ENCODE data around the gene UGT2B10. TPM values are rescaled to one million over a fixed set of nuclear protein-coding genes. Genes with fewer than 3 reads are reported as not detected.

Gene UGT2B10
- total and polyA plus RNA-seq, 2 of the 13 experiments (the other 11 are each of a cell fraction or from before 2014, with no cell fraction given), result 107 to 148 TPM

DNA sequence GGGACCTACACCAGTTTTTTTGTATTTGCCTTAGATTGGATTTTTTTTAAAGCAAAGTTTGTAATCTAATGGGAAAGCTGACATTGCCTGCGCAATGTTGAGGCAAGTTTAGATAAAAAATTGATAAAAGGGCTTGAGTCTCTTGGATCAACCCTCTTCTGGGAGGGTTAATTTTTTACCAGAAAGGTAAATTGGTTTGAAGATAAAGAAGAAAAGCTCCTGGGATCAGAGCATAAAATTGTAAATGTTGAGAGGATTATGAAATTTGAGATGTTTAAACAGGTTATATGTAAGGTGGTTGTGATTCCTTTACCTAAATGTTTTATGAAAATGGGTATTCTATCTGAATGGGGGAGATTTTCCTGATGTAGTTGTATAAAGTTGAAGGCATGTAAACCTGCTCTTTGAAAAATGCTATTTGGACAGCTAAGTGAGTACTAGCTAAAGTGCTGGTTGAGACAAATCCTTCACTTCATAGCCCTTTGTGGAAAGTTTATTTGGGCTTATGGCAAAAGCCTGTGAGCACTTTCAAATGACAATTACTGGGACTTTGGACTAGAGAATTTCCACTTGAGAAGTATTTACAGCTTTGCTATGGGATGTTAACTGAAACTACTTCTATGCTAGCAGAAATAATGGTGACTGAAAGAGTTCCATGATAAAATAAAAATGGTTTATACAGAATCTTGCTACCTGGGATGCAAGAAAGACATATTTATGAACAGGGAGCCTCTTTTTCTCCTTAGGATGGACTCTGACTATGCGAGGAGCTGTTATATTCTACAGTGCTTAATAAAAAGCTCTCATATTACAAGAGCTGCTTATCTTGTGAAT, 56.2 kb downstream of the UGT2B10 start (continued):
- TF ChIP-seq SOX13 (IDR thresholded peaks at IDR 0.05) (peak; percentile 25; the same call in 1 of the 2 replicates), SOX13 (CRISPR knock-in tag; conservative IDR thresholded peaks at IDR 0.05 in 1 of 2, IDR thresholded peaks at IDR 0.05 in 1 of 2) (peak in 1 of 2 experiments; percentile 64; a peak in 1 of 4 replicates), HDAC6 (IDR thresholded peaks at IDR 0.05; ENCODE audit: low read depth, low read length) (no peak), ZNF317 (CRISPR knock-in tag; IDR thresholded peaks at IDR 0.05) (peak; percentile 74; the same call in 1 of the 2 replicates), REXO4 (CRISPR knock-in tag; IDR thresholded peaks at IDR 0.05; ENCODE audit: borderline replicate concordance) (no peak), ZNF782 (CRISPR knock-in tag; IDR thresholded peaks at IDR 0.05; ENCODE audit: borderline replicate concordance) (no peak), NR2F1 (CRISPR knock-in tag; IDR thresholded peaks at IDR 0.05) (0 out of 4 replicates have a peak, but pooled peaks of 1 of the 2 experiments have one; percentile 16), XRCC5 (optimal IDR thresholded peaks at IDR 0.05; ENCODE audit: low read length) (no peak), ZNF20 (CRISPR knock-in tag; IDR thresholded peaks at IDR 0.05) (no peak), RXRA (CRISPR knock-in tag; IDR thresholded peaks at IDR 0.05) (no peak), ZNF780A (CRISPR knock-in tag; IDR thresholded peaks at IDR 0.05) (no peak), CBX5 (CRISPR knock-in tag; IDR thresholded peaks at IDR 0.05; ENCODE audit: borderline replicate concordance) (no peak), ZFP37 (CRISPR knock-in tag; IDR thresholded peaks at IDR 0.05; ENCODE audit: borderline replicate concordance) (no peak), HNF4A (CRISPR knock-in tag; IDR thresholded peaks at IDR 0.05) (peak; percentile 2; the same call in 1 of the 2 replicates)
- TF ChIP-seq, protein P1, sequence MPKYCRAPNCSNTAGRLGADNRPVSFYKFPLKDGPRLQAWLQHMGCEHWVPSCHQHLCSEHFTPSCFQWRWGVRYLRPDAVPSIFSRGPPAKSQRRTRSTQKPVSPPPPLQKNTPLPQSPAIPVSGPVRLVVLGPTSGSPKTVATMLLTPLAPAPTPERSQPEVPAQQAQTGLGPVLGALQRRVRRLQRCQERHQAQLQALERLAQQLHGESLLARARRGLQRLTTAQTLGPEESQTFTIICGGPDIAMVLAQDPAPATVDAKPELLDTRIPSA (CRISPR knock-in tag; IDR thresholded peaks at IDR 0.05; ENCODE audit: borderline replicate concordance), result no peak
- TF ChIP-seq, protein P2, sequence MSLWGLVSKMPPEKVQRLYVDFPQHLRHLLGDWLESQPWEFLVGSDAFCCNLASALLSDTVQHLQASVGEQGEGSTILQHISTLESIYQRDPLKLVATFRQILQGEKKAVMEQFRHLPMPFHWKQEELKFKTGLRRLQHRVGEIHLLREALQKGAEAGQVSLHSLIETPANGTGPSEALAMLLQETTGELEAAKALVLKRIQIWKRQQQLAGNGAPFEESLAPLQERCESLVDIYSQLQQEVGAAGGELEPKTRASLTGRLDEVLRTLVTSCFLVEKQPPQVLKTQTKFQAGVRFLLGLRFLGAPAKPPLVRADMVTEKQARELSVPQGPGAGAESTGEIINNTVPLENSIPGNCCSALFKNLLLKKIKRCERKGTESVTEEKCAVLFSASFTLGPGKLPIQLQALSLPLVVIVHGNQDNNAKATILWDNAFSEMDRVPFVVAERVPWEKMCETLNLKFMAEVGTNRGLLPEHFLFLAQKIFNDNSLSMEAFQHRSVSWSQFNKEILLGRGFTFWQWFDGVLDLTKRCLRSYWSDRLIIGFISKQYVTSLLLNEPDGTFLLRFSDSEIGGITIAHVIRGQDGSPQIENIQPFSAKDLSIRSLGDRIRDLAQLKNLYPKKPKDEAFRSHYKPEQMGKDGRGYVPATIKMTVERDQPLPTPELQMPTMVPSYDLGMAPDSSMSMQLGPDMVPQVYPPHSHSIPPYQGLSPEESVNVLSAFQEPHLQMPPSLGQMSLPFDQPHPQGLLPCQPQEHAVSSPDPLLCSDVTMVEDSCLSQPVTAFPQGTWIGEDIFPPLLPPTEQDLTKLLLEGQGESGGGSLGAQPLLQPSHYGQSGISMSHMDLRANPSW (CRISPR knock-in tag; IDR thresholded peaks at IDR 0.05; ENCODE audit: borderline replicate concordance), result no peak
- TF ChIP-seq, protein P3, sequence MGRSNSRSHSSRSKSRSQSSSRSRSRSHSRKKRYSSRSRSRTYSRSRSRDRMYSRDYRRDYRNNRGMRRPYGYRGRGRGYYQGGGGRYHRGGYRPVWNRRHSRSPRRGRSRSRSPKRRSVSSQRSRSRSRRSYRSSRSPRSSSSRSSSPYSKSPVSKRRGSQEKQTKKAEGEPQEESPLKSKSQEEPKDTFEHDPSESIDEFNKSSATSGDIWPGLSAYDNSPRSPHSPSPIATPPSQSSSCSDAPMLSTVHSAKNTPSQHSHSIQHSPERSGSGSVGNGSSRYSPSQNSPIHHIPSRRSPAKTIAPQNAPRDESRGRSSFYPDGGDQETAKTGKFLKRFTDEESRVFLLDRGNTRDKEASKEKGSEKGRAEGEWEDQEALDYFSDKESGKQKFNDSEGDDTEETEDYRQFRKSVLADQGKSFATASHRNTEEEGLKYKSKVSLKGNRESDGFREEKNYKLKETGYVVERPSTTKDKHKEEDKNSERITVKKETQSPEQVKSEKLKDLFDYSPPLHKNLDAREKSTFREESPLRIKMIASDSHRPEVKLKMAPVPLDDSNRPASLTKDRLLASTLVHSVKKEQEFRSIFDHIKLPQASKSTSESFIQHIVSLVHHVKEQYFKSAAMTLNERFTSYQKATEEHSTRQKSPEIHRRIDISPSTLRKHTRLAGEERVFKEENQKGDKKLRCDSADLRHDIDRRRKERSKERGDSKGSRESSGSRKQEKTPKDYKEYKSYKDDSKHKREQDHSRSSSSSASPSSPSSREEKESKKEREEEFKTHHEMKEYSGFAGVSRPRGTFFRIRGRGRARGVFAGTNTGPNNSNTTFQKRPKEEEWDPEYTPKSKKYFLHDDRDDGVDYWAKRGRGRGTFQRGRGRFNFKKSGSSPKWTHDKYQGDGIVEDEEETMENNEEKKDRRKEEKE (IDR thresholded peaks at IDR 0.05), result no peak
- TF ChIP-seq, protein P4, sequence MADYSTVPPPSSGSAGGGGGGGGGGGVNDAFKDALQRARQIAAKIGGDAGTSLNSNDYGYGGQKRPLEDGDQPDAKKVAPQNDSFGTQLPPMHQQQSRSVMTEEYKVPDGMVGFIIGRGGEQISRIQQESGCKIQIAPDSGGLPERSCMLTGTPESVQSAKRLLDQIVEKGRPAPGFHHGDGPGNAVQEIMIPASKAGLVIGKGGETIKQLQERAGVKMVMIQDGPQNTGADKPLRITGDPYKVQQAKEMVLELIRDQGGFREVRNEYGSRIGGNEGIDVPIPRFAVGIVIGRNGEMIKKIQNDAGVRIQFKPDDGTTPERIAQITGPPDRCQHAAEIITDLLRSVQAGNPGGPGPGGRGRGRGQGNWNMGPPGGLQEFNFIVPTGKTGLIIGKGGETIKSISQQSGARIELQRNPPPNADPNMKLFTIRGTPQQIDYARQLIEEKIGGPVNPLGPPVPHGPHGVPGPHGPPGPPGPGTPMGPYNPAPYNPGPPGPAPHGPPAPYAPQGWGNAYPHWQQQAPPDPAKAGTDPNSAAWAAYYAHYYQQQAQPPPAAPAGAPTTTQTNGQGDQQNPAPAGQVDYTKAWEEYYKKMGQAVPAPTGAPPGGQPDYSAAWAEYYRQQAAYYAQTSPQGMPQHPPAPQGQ (CRISPR knock-in tag; IDR thresholded peaks at IDR 0.05; ENCODE audit: borderline replicate concordance), result no peak
- TF ChIP-seq, protein P5, sequence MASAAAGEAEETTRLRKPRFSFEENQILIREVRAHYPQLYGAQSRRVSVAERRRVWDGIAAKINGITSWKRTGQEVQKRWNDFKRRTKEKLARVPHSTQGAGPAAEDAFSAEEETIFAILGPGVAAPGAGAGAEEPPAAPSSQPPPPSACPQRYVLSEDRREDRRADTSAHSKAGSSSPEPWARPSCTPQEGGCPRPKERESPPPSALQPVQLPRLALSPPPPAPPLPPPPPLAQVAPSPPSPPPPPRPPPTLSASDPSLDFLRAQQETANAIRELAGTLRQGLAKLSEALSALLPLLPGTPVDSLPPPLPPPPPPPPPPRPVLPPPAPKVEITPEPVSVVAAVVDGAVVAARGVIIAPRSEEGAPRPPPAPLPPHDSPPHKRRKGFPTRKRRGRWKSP (CRISPR knock-in tag; IDR thresholded peaks at IDR 0.05), result no peak; the same call in 1 of the 2 replicates
